ENCODE measurements around the gene MND1.

MND1 gene

GRCh38 chr4:153347117-153347516, 2.6 kb downstream of the MND1 start:
- DNase-seq: no peak

- DNase-seq: no peak
Observed at GRCh38 chr4:153348006-153348405, 3.5 kb downstream of the MND1 start.

- no peak for DNase-seq
Observed at GRCh38 chr4:153349206-153349805, 4.8 kb downstream of the MND1 start.

GRCh38 chr4:153362184-153362583, 17.7 kb downstream of the MND1 start:
- no peak for DNase-seq

DNA sequence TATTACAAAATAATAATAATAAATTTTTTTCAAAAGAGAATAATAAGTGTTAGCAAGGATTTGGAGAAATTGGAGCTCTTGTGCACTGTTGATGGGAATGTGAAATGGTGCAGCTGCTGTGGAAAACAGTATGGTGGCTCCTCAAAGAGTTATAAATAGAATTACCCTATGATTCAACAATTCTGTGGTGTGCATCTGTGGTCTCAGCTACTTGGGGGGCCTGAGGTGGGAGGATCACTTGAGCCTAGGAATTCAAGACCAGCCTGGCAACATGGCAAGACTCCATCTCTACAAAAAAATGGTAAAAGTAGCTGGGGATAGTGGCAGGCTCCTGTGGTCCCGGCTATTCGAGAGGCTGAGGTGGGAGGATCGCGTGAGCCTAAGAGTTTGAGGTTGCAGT, 19.6 kb downstream of the MND1 start:
- no peak for DNase-seq

DNA sequence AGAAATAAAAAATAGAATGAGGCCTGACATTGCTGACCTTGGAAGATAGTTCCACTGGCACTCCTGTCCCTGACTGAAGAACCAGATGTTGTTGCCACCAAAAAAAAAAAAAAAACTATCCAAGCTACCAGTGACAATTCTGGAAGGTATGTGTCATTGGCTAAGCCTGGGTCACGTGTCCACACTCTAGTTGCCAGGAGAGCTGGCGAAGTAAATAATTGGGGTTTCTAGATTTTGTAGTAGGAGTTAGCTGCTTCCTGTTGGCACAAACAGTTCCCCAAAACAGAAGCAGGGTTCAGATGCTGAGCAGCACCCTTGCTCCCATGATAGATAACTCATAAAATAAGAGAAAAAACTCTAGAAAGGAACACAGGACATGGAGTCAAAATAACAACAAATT, 20.5 kb downstream of the MND1 start:
- peak in 1 of 2 donors; percentile 30 for DNase-seq

DNA sequence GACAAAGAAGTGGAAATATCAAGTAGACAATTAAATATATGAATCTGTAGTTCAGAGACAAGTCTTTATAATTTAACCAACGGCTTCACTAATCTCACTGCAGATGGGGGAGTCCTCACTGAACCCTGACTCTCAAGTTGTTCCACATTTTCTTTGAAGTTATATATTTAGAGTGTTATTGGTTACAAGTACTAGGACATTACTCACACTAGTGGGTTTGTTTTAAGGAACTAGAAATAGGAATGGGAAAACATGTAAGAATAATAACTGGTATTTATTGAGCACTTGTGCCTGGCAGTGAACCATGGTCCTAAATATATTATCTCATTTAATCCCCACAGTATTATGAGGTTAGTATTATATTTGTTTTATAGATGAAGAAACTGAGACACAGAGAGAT, 22.0 kb downstream of the MND1 start:
- DNase-seq: no peak

- no peak for DNase-seq
Observed at GRCh38 chr4:153367092-153367491, 22.6 kb downstream of the MND1 start.

DNA sequence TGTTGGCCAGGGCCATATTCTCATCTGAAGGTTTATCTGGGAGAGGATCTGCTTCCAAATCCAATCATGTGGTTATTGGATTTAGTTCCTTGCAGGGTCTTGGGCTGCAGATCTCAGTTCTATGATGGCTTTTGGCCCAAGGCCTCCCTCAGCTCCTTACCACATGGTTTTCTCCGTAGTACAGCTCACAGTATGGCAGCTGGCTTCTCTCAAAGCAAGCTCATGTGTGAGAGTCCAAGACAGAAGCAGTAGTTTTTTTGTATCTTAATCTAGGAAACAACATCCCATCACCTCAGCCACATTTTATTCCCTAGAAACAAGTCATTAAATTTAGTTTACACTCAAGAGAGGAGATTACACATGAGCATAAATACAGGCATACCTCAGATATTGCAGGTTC, 24.5 kb downstream of the MND1 start:
- DNase-seq: no peak

DNA sequence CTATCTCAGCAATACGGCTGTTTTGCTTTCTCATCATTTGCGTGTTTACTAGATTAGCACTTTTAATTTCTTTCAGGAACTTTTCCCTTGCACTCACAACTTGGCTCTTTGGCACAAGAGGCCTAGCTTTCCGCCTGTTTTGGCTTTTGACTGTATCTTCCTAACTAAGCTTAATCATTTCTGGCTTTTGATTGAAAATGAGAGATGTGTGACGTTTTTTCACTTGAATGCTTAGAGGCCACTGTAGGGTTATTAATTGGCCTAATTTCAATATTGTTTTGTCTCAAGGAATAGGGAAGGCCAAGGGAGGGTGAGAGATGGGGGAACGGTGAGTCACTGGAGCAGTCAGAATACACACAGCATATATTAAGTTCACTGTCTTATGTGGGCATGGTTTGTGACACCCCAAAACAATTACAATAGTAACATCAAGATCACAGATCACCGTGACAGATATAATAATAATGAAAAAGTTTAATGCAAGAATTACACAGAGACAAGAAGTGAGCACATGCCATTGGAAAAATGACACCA, 27.3 kb downstream of the MND1 start:
- no peak for DNase-seq

DNA sequence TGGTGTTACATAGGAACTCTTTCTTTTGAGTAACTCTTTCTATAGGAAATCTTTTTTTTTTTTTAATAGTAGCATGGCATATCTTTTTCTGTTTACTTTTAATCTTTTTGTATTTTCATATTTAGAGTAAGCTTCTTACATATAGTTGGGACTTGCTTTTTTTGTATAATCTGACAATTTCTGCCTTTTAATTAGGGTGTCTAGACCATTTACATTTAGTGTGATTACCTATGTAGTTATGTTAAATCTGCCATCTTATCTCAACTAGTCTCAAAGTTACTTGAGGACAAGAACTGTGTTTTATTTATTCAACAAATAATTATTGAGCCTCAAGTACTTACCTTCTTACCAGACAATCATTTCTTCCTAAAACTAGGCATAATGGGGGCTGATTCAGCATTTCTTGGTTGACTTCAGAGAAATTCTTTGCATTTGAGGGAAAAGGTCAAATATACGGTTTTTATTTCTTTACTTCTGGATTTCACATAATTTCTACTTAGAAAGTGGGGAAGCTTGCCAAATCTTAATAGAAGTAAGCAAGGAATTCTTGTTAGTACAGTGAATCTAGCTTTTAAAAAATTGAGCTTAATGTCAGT, 28.6 kb downstream of the MND1 start:
- DNase-seq: no peak

DNA sequence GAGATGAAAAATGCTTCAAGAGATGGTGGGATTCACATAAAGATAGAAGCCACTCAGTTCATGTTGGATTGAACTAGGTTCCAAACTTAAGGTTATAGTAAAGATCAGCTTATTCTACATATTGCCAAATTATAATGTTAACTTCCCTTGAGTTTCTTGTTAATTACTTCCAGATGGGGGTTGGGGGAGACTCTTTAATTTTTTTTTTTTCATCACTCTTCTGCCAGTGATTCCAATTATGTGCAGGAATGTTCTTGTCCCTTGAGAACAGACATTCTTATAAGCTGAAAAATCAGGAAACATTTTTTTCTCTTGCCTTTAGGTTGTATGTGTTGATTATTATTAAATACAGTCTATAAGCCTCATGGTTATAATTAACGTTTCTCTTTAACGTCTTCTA, 30.0 kb downstream of the MND1 start:
- no peak for DNase-seq

GRCh38 chr4:153375303-153375702, 30.8 kb downstream of the MND1 start:
- no peak for DNase-seq

- DNase-seq: no peak
Observed at GRCh38 chr4:153383131-153383530, 38.6 kb downstream of the MND1 start.

GRCh38 chr4:153384160-153384559, 39.7 kb downstream of the MND1 start:
- DNase-seq: no peak

DNA sequence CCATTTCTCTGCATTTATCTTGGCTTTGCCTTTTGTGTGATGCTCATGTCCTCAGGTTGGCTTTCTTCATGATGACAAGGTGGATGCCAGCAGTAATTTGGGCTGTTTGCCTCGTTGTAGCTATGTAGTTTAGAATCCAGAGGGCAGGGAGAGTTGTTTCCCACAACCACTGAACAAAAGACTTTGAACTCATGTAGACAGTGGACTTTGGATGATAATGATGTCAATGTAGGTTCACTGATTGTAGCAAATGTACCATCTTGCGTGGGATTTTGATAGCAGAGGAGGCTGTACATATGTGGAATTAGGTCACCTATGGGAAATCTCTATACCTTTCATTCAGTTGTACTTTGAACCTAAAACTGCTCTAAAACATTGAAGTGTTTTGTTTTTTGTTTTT, 41.3 kb downstream of the MND1 start:
- DNase-seq: no peak

GRCh38 chr4:153387981-153388380, 43.5 kb downstream of the MND1 start:
- DNase-seq: no peak

DNA sequence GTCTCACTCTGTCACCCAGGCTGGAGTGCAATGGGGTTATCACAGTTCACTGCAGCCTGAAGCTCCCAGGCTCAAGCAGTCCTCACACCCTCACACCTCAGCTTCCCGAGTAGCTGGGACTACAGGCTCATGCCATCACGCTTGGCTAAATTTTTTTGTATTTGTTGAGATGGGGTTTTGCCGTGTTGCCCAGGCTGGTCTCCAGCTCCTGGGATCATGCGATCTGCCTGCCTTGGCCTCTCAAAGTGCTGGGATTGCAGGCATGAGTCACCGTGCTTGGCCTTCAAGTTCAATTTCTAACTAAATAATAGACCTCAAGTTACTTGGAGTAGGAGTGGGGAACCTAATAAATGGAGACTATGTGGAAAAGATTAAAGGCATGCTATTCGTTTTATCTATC, 48.9 kb downstream of the MND1 start:
- DNase-seq: no peak

GRCh38 chr4:153394945-153395344, 50.5 kb downstream of the MND1 start:
- DNase-seq: no peak

- no peak for DNase-seq
Observed at GRCh38 chr4:153398713-153399112, 54.2 kb downstream of the MND1 start.

- DNase-seq: no peak
Observed at GRCh38 chr4:153399358-153399757, 54.9 kb downstream of the MND1 start.

DNA sequence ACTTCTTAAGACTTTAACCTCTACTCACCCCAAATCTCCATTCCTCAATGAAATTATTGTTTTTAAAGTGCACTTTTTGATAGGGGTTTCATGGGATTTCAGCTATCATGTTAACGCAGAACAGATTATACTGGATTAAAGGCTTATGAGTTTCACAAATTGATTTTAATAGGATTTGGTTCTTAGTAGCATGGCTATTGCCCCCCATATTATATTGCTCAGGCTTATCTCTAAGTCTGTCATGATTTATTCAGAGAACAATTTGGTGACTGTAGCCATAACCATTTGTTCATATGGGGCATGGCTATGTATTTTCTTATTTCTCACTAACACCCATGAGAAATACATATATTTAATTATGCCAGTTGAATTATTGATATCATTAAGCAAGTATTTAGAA, 57.0 kb downstream of the MND1 start:
- no peak for DNase-seq

DNA sequence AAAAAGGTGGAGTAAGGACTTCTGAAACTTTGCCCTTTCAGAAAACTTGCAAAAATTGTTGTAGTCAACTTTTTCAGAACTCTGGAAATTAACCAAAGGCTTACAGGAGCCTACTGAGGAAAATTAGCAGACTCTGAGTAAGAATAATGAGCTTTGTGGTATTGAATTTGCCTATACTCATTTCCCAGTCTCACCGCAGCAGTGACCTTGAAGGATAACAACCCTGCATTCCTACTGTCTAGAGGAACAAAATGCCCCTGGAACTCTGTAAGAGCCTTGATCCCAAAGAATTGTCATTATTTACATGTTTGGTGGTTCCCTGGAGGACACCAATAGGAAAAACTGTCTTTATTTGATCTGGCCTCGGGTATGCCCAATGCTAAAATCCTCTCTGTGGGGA, 57.9 kb downstream of the MND1 start:
- no peak for DNase-seq

GRCh38 chr4:153403726-153404125, 59.2 kb downstream of the MND1 start:
- DNase-seq: no peak

- no peak for DNase-seq
Observed at GRCh38 chr4:153407906-153408305, 63.4 kb downstream of the MND1 start.
